SK-N-SH (cell line): ENCODE results near the gene LRRC59. TPM values are rescaled to one million over a fixed set of nuclear protein-coding genes. Genes with fewer than 3 reads are reported as not detected.

Experiments
- CTCF ChIA-PET: fragments of 300-600, 350-600 bp; formaldehyde crosslinking; extraction: SDS; loops from one replicate; lab custom pipeline; 2021; lab: Yijun Ruan, JAX
- POLR2A ChIA-PET: fragments of 350-600 bp; sonication (Branson Sonifier 250); formaldehyde crosslinking; extraction: SDS; loops from one replicate; lab custom pipeline; 2020; ENCODE audit warnings: antibody characterized with exemption, inconsistent platforms; lab: Yijun Ruan, JAX
- DNase-seq: peaks from one replicate; pipeline ENCODE4 v3.0.0; 2012
- H2AFZ ChIP-seq: fragments of 200-600 bp; sonication (generic); 2 replicates; pipeline ENCODE4 v1.8.1; 2016; ENCODE audit warnings: antibody characterized with exemption, mild to moderate bottlenecking, low read depth
- H3F3A ChIP-seq: fragments of 200-600 bp; sonication (generic); replicated peaks from 2 replicates; pipeline ENCODE3; 2016; ENCODE audit warnings: antibody characterized with exemption, mild to moderate bottlenecking; ENCODE audit not compliant: insufficient read depth
- H3K27ac ChIP-seq, 2 experiments: fragments of 200-500 bp in 1 of 2; fragments of 200-600 bp in 1 of 2; sonication (Bioruptor generic) in 1 of 2; sonication (generic), shearing (Covaris generic) in 1 of 2; 2 replicates each; pipeline versions ENCODE4 v1.5.1 to v1.6.1; 2014 to 2016; ENCODE audit warnings: low read depth in 2 of 2, inconsistent platforms in 1 of 2, low read length in 1 of 2, mild to moderate bottlenecking in 1 of 2, mixed read lengths in 1 of 2
- H3K27me3 ChIP-seq: fragments of 200-600 bp; sonication (generic), shearing (Covaris generic); 2 replicates; pipeline ENCODE4 v1.6.1; 2016; ENCODE audit warnings: mixed run types; ENCODE audit not compliant: insufficient read depth
- H3K36me3 ChIP-seq, 2 experiments: fragments of 200-500 bp in 1 of 2; fragments of 200-600 bp in 1 of 2; sonication (Bioruptor generic) in 1 of 2; sonication (generic) in 1 of 2; replicated peaks in 1 of 2; 2 replicates each; pipeline versions ENCODE3 to v1.5.1; 2014 to 2016; ENCODE audit warnings: low read length in 1 of 2, mild to moderate bottlenecking in 1 of 2; ENCODE audit not compliant: insufficient read depth in 2 of 2, control insufficient read depth in 1 of 2
- H3K4me1 ChIP-seq, 2 experiments: fragments of 200-500 bp in 1 of 2; fragments of 200-600 bp in 1 of 2; sonication (Bioruptor generic) in 1 of 2; sonication (generic), shearing (Covaris generic) in 1 of 2; 2 replicates each; pipeline versions ENCODE4 v1.5.1 to v1.6.1; 2014 to 2016; ENCODE audit warnings: low read depth in 1 of 2, low read length in 1 of 2, mixed run types in 1 of 2; ENCODE audit not compliant: insufficient read depth in 2 of 2, control insufficient read depth in 1 of 2
- H3K4me2 ChIP-seq: fragments of 200-600 bp; sonication (generic), shearing (Covaris generic); 2 replicates; pipeline ENCODE4 v1.6.1; 2017; ENCODE audit warnings: mixed run types
- H3K4me3 ChIP-seq, 2 experiments: fragments of 200-500 bp in 1 of 2; fragments of 200-600 bp in 1 of 2; sonication (Bioruptor generic) in 1 of 2; sonication (generic), shearing (Covaris generic) in 1 of 2; 2 replicates each; pipeline versions ENCODE4 v1.5.1 to v1.8.1; 2014 to 2016; ENCODE audit warnings: low read depth in 2 of 2, inconsistent platforms in 1 of 2, low read length in 1 of 2, mild to moderate bottlenecking in 1 of 2, mixed read lengths in 1 of 2, moderate library complexity in 1 of 2
- H3K79me2 ChIP-seq: fragments of 200-600 bp; sonication (generic); 2 replicates; pipeline ENCODE4 v1.8.1; 2017; ENCODE audit warnings: mild to moderate bottlenecking; ENCODE audit not compliant: insufficient read depth
- H3K9ac ChIP-seq: fragments of 200-600 bp; sonication (generic); 2 replicates; pipeline ENCODE4 v1.6.1; 2017; ENCODE audit warnings: mixed run types
- H3K9me2 ChIP-seq: fragments of 200-600 bp; sonication (generic); 2 replicates; pipeline ENCODE4 v1.6.1; 2017; ENCODE audit warnings: mixed run types
- H3K9me3 ChIP-seq: fragments of 200-600 bp; sonication (generic); 2 replicates; pipeline ENCODE4 v1.6.1; 2017; ENCODE audit warnings: mixed run types, mild to moderate bottlenecking, moderate library complexity
- H4K20me1 ChIP-seq: fragments of 200-600 bp; sonication (generic); 2 replicates; pipeline ENCODE4 v1.6.1; 2017; ENCODE audit warnings: mild to moderate bottlenecking, mixed run types; ENCODE audit not compliant: insufficient read depth
- CHD2 ChIP-seq: fragments of 150-350 bp; IDR thresholded peaks from 2 replicates; pipeline ENCODE4 v1.6.1; 2018; ENCODE audit warnings: low read length; ENCODE audit not compliant: partially characterized antibody
- IRF3 ChIP-seq: fragments of 150-350 bp; IDR thresholded peaks from 2 replicates; pipeline ENCODE4 v1.6.1; 2016; ENCODE audit warnings: mild to moderate bottlenecking, low read depth, low read length
- MEF2A ChIP-seq: IDR thresholded peaks from 2 replicates; pipeline ENCODE4 v1.4.0; 2012; ENCODE audit warnings: low read depth, borderline replicate concordance
- NRF1 ChIP-seq: IDR thresholded peaks from 2 replicates; pipeline ENCODE4 v1.6.1; 2012; ENCODE audit warnings: low read depth, mild to moderate bottlenecking, low read length
- PBX3 ChIP-seq: IDR thresholded peaks from 2 replicates; pipeline ENCODE4; 2012
- RFX5 ChIP-seq: IDR thresholded peaks from 2 replicates; pipeline ENCODE4 v1.6.1; 2012; ENCODE audit warnings: mild to moderate bottlenecking, improper control_type of control experiment, low read length
- SMC3 ChIP-seq: IDR thresholded peaks from 2 replicates; pipeline ENCODE4 v1.6.1; 2012; ENCODE audit warnings: low read depth, low read length, improper control_type of control experiment
- TEAD4 ChIP-seq: IDR thresholded peaks from 2 replicates; pipeline ENCODE4 v1.4.0; 2012; ENCODE audit warnings: mild to moderate bottlenecking, borderline replicate concordance; ENCODE audit not compliant: insufficient read depth
- USF1 ChIP-seq: IDR thresholded peaks from 2 replicates; pipeline ENCODE4 v1.4.0; 2012; ENCODE audit warnings: low read depth, borderline replicate concordance
- USF2 ChIP-seq: fragments of 150-350 bp; IDR thresholded peaks from 2 replicates; pipeline ENCODE4 v1.6.1; 2017; ENCODE audit warnings: antibody characterized with exemption, low read length, low read depth, borderline replicate concordance
- WGBS: methylation state at CpG from one replicate; pipeline ENCODE4 v1.1.6; 2017; ENCODE audit warnings: low lambda C conversion rate; 5-methylcytosine and 5-hydroxymethylcytosine counted together
- polyA plus RNA-seq, 3 experiments: library from polyadenylated mRNA; depleted of rRNA; stranded (reverse); fragments of >200 nt; gene quantifications; 2 replicates each; pipeline ENCODE4 v1.2.3, GENCODE V29; 2012
- TF ChIP-seq, protein P1 (sequence below): IDR thresholded peaks from 2 replicates; pipeline ENCODE4 v1.4.0; 2012; ENCODE audit warnings: low read depth, borderline replicate concordance

Gene LRRC59
- polyA plus RNA-seq, 1 of the 3 experiments (the other 2 are of a cell fraction) = 137 TPM

- POLR2A ChIA-PET = no interaction called here
- H3F3A ChIP-seq = peaks cover 2% of the 10 kb centered on the region
- peaks cover 43 to 66% of the 10 kb centered on the region in 2 experiments for H3K36me3 ChIP-seq
- H3K4me3 ChIP-seq = no peak overlapping the region
- no peak overlapping the region for H3K27ac ChIP-seq
- 95% methylated on average over 13 of the region's 20 CpGs for WGBS
- H3K9me3 ChIP-seq = no peaks in the 10 kb centered on the region
- H3K9ac ChIP-seq = no peak overlapping the region
- TF ChIP-seq PBX3 = no peak
- TF ChIP-seq CHD2 = no peak
- TF ChIP-seq NRF1 = no peak
- no peak for TF ChIP-seq SMC3
- TF ChIP-seq MEF2A = no peak
- no peak for TF ChIP-seq IRF3
- no peak for TF ChIP-seq USF1
- TF ChIP-seq, protein P1, sequence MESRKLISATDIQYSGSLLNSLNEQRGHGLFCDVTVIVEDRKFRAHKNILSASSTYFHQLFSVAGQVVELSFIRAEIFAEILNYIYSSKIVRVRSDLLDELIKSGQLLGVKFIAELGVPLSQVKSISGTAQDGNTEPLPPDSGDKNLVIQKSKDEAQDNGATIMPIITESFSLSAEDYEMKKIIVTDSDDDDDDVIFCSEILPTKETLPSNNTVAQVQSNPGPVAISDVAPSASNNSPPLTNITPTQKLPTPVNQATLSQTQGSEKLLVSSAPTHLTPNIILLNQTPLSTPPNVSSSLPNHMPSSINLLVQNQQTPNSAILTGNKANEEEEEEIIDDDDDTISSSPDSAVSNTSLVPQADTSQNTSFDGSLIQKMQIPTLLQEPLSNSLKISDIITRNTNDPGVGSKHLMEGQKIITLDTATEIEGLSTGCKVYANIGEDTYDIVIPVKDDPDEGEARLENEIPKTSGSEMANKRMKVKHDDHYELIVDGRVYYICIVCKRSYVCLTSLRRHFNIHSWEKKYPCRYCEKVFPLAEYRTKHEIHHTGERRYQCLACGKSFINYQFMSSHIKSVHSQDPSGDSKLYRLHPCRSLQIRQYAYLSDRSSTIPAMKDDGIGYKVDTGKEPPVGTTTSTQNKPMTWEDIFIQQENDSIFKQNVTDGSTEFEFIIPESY = no peak
- no peak for TF ChIP-seq TEAD4
- TF ChIP-seq, all 33 proteins: peak for 0
- H2AFZ ChIP-seq = no peak overlapping the region
- H4K20me1 ChIP-seq = peaks cover 16% of the 10 kb centered on the region; the same call in 1 of the 2 replicates
- peaks cover 0 to 9% of the 10 kb centered on the region in 2 experiments; a peak in 1 of 4 replicates for H3K4me1 ChIP-seq
- H3K79me2 ChIP-seq = peaks cover 14% of the 10 kb centered on the region; the same call in 1 of the 2 replicates
- no peaks in the 10 kb centered on the region for H3K9me2 ChIP-seq
- no peak overlapping the region for H3K4me2 ChIP-seq
- H3K27me3 ChIP-seq = no peaks in the 10 kb centered on the region
- no peak for DNase-seq
- CTCF ChIA-PET = interaction anchor here (0.6 to 1.8 kb wide), 5 partner anchors 10 to 268 kb away, joined by 3 to 7 read pairs (median 3); partner anchors contain the start of gene XYLT2
Observed at GRCh38 chr17:50355701-50356341, 41.5 kb downstream of the LRRC59 start.

GRCh38 chr17:50355336-50355700 is 42.0 kb downstream of the LRRC59 start:
- WGBS = 88% methylated on average over 1 of the region's 4 CpGs
- H3K36me3 ChIP-seq = peaks cover 43 to 62% of the 10 kb centered on the region in 2 experiments
- TF ChIP-seq USF1 (no peak), USF2 (no peak), RFX5 (no peak), PBX3 (no peak), IRF3 (no peak)
- TF ChIP-seq, protein P1 = no peak

More at GRCh38 chr17:50355336-50355700, 42.0 kb downstream of the LRRC59 start:
- Histone ChIP-seq H3K27me3 (no peaks in the 10 kb centered on the region), H3K9me2 (no peaks in the 10 kb centered on the region), H3F3A (no peaks in the 10 kb centered on the region), H3K4me2 (no peak overlapping the region), H3K9me3 (no peaks in the 10 kb centered on the region), H3K4me3 (no peak overlapping the region), H3K27ac (no peak overlapping the region), H3K9ac (no peak overlapping the region), H3K79me2 (peaks cover 19% of the 10 kb centered on the region; the same call in 1 of the 2 replicates), H2AFZ (no peak overlapping the region), H4K20me1 (peaks cover 16% of the 10 kb centered on the region; the same call in 1 of the 2 replicates), H3K4me1 (peaks cover 0 to 9% of the 10 kb centered on the region in 2 experiments; a peak in 1 of 4 replicates)
- POLR2A ChIA-PET = no interaction called here
- DNase-seq = no peak
- CTCF ChIA-PET = interaction anchor here (0.6 to 1.8 kb wide), 5 partner anchors 9 to 268 kb away, joined by 3 to 7 read pairs (median 3); partner anchors contain the start of gene XYLT2
